ENCODE data around the gene OR2J3. TPM values are rescaled to one million over a fixed set of nuclear protein-coding genes. Genes with fewer than 3 reads are reported as not detected.

The OR2J3 gene
- total RNA-seq, 2 experiments from 2014 or later: not detected

- no peak overlapping the region for H3K27ac ChIP-seq (ENCODE audit: low read depth, low read length, poor library complexity, severe bottlenecking)
- POLR2A ChIA-PET: interaction anchor here (0.6 kb wide), 1 partner anchor 320 kb away, joined by 8 read pairs; no protein-coding TSS in a partner anchor
- DNase-seq (ENCODE audit: low spot score): no peak
- H3K4me3 ChIP-seq (ENCODE audit: low read depth, low read length, poor library complexity, severe bottlenecking): no peak overlapping the region
- CTCF ChIA-PET (ENCODE audit: unreplicated experiment): no interaction called here
- H3K36me3 ChIP-seq (ENCODE audit: insufficient read depth, low read length): no peaks in the 10 kb centered on the region
- no peaks in the 10 kb centered on the region for H3K9me2 ChIP-seq (ENCODE audit: insufficient read depth, low read length)
- no peaks in the 10 kb centered on the region for H4K20me1 ChIP-seq (ENCODE audit: insufficient read depth, low read length)
- H3K79me2 ChIP-seq (ENCODE audit: insufficient read depth, low read depth, low read length): no peaks in the 10 kb centered on the region
- TF ChIP-seq EZH2phosphoT487 (IDR thresholded peaks at IDR 0.05; ENCODE audit: borderline replicate concordance, low read depth, low read length): no peak
- TF ChIP-seq CTCF (conservative IDR thresholded peaks at IDR 0.05; ENCODE audit: low read length): no peak
- no peak overlapping the region for H2AFZ ChIP-seq (ENCODE audit: low read length)
- BruUV-seq (replicated peaks): no TSS peak
- no peak overlapping the region for H3K4me2 ChIP-seq (ENCODE audit: low read length)
- intact Hi-C loops (cut with micrococcal nuclease; ENCODE audit: unreplicated experiment): no loop called here
- H3K9me3 ChIP-seq (ENCODE audit: low read length): no peaks in the 10 kb centered on the region
- H3K4me1 ChIP-seq (ENCODE audit: insufficient read depth, low read length, poor library complexity, severe bottlenecking): no peaks in the 10 kb centered on the region
Observed at GRCh38 chr6:29081312-29081711, 26.5 kb upstream of the OR2J3 start.

GRCh38 chr6:29082457-29082856, 25.4 kb upstream of the OR2J3 start:
- intact Hi-C loops (cut with micrococcal nuclease; ENCODE audit: unreplicated experiment): no loop called here
- no peaks in the 10 kb centered on the region for H3K9me3 ChIP-seq (ENCODE audit: low read length)
- no peaks in the 10 kb centered on the region for H3K9me2 ChIP-seq (ENCODE audit: insufficient read depth, low read length)
- POLR2A ChIA-PET: no interaction called here
- no peaks in the 10 kb centered on the region for H3K4me1 ChIP-seq (ENCODE audit: insufficient read depth, low read length, poor library complexity, severe bottlenecking)
- CTCF ChIA-PET (ENCODE audit: unreplicated experiment): no interaction called here
- H3K27ac ChIP-seq (ENCODE audit: low read depth, low read length, poor library complexity, severe bottlenecking): no peak overlapping the region
- no peak overlapping the region for H2AFZ ChIP-seq (ENCODE audit: low read length)
- no peak overlapping the region for H3K4me3 ChIP-seq (ENCODE audit: low read depth, low read length, poor library complexity, severe bottlenecking)
- H3K4me2 ChIP-seq (ENCODE audit: low read length): no peak overlapping the region
- no peak for DNase-seq (ENCODE audit: low spot score)
- TF ChIP-seq EZH2phosphoT487 (IDR thresholded peaks at IDR 0.05; ENCODE audit: borderline replicate concordance, low read depth, low read length) (no peak), CTCF (conservative IDR thresholded peaks at IDR 0.05; ENCODE audit: low read length) (no peak)
- no peaks in the 10 kb centered on the region for H3K36me3 ChIP-seq (ENCODE audit: insufficient read depth, low read length)
- BruUV-seq (replicated peaks): no TSS peak
- no peaks in the 10 kb centered on the region for H3K79me2 ChIP-seq (ENCODE audit: insufficient read depth, low read depth, low read length)
- no peaks in the 10 kb centered on the region for H4K20me1 ChIP-seq (ENCODE audit: insufficient read depth, low read length)

- H3K4me2 ChIP-seq (ENCODE audit: low read length): no peak within 1 kb of the TSS
- ChIA-PET POLR2A (no interaction called here), CTCF (ENCODE audit: unreplicated experiment) (no interaction called here)
- DNase-seq (ENCODE audit: low spot score): no peak
- no peak within 1 kb of the TSS for H3K27ac ChIP-seq (ENCODE audit: low read depth, low read length, poor library complexity, severe bottlenecking)
- H3K79me2 ChIP-seq (ENCODE audit: insufficient read depth, low read depth, low read length): no peaks in the 10 kb centered on the region
- intact Hi-C loops (cut with micrococcal nuclease; ENCODE audit: unreplicated experiment): no loop called here
- H2AFZ ChIP-seq (ENCODE audit: low read length): no peak within 1 kb of the TSS
- H3K9me3 ChIP-seq (ENCODE audit: low read length): no peaks in the 10 kb centered on the region
- no peaks in the 10 kb centered on the region for H3K36me3 ChIP-seq (ENCODE audit: insufficient read depth, low read length)
- no peaks in the 10 kb centered on the region for H3K9me2 ChIP-seq (ENCODE audit: insufficient read depth, low read length)
- H3K4me1 ChIP-seq (ENCODE audit: insufficient read depth, low read length, poor library complexity, severe bottlenecking): no peaks in the 10 kb centered on the region
- TF ChIP-seq CTCF (conservative IDR thresholded peaks at IDR 0.05; ENCODE audit: low read length) (no peak), EZH2phosphoT487 (IDR thresholded peaks at IDR 0.05; ENCODE audit: borderline replicate concordance, low read depth, low read length) (no peak)
- H4K20me1 ChIP-seq (ENCODE audit: insufficient read depth, low read length): no peaks in the 10 kb centered on the region
- BruUV-seq (replicated peaks): no TSS peak
- no peak within 1 kb of the TSS for H3K4me3 ChIP-seq (ENCODE audit: low read depth, low read length, poor library complexity, severe bottlenecking)
Observed at GRCh38 chr6:29087213-29087612, 20.6 kb upstream of the OR2J3 start, which contains the start of gene OR2B3. OR2B3 (minus strand) TSS chr6:29087313; CDS start chr6:29087248, 65 bp downstream.

All from OCI-LY7 (cell line).